ENCODE results near the gene SH2D7.
A peak's percentile ranks its signal among the peaks of the same experiment; 100 is the strongest.
"Not testable (repeated sequence)": the region's sequence is repeated elsewhere in the genome, so short reads cannot be mapped to it uniquely, and the experiment has no call there.

SH2D7 gene

DNA sequence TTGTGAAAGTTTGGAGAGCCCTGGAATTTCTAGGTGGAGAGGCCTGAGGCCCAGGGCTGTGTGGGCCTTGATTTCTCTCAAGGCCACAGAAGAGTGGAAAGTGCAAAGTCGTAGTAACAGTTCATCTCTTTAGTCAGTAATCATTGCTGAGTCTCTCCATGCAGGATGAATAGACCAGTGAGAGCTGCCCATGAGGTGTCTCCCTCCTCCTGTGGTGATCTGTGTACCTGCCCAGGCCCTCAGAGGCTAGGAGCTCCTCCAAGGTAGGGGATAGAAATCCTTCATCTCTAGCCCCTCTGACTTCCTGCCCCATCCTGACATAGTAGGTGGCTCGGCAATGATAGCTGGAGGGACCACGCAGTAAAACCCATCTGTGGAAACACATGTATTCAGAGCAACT is 50.0 kb downstream of the SH2D7 start:
- DNase-seq (ENCODE audit: low read depth) = no peak

DNA sequence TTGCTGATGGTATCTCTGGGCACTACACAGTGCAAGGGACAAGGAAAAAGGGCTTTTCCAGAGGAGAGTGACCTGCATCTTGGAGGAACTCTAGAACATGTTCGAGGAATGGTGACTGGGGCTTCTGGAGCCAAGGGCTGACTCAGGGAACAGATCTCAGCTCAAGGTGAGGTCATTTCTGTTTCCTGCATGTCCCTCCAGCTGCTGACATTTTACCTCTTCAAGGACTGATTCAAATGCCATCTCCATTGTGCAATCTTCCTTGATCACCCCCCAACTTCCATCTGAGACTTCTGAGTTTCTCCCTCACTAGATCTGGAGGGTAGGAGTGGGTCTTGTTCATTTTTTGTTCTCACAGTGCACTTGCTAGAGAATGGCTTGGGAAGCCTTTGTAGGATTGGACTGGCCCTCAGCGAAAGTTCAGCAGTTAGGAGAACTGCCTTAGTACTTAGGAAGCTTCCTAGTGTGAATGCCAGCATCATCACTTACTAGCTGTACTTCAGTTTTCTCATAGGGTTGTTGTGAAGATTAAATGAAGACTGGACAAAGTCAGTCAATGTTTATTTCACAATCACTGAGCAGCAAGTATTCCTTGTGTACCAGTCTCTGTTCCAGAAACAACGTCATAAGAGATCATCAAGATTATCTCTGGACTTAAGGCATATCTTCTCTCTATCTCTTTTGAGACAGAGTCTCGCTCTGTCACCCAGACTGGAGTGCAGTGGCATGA is 54.2 kb downstream of the SH2D7 start:
- DNase-seq (ENCODE audit: low read depth) = no peak

DNA sequence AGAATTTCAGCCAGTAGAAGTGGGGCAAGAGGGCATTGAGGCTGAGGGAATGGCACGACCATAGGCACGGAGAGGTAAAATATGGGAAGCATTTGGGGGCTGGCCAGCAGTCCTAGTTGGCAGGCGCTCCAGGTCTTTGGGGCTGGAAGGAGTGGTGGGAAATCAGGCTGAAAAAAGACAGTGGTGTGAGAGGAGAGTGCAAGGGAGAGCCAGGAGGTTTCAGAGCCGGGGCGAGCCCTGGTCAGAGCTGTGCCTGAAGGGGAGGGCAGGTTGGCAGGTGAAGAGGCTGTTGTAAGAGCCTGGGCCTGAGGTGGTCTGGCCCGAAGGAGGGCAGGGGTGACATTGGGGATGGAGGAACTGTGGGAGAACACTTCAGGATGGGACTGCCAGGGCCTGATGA is 55.2 kb downstream of the SH2D7 start:
- DNase-seq (ENCODE audit: low read depth) = no peak

DNA sequence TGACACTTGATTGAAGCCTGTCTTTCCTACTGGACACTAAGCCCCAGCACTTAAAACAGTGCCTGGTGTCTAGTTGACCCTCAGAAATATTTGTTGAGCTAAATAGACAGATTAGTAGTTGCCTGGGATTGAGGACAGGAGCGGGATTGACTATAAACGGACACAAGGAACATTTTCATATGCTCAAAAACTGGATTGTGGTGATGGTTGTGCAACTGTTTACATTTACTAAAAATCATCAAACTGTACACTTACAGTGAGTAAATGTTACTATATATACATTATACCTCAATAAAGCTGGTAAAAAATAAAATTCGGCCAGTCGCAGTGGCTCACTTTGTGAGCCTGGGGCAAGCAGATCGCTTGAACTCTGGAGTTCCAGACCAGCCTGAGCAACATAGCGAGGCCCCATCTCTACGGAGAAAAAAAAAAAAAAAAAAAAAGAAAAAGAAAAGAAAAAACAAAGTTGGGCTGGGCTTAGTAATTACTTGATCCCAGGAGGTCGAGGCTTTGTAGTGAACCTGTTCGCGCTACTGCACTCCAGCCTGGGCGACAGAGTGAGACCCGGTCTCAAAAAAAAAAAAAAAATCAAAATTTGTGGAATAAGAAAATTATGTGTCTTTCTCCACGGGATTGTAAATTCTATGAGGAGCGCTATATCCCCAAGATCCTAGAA is 56.2 kb downstream of the SH2D7 start:
- DNase-seq (ENCODE audit: low read depth) = no peak

DNA sequence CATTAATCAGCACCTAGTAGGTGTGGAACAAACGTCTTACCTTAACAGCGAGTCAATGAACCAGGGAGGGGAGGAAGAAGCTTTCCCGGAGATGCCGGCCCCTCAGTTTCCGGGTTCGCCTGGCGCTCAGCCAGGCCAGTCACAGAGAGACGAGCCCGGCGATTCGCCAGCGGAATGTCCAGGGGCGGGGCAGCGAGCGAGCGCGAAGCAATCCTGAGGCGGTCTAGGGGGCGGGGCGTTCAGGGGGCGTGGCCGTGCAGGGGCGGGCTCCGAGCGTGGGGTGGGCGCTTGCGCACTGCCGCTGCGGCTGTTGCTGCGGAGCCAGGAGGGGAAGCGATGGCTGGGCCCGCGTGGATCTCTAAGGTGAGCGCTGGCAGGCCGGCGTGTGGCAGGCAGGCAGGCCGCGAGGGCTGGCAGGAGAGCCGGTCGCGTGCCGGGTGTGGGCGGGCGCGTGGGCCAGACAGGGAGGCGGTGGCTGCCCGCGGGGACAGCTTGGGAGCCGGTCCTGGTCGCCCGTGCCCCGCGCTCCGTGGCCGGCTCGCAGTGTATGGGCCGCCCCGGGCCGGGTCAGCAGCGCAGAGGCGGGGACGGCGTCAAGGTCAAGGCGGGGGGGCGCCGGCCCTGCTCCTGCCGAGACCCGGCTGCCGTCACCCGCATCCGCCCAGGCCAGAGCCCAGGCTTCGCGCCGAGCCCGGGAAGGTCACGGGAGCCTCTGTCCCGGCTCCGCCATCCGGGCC is 56.9 kb downstream of the SH2D7 start, which contains the start of gene IDH3A:
TSS of gene IDH3A (plus strand) at position 295 of the 737 bp plus-strand sequence. CDS start at position 337, 42 bp downstream.
- DNase-seq (ENCODE audit: low read depth) = peak; percentile 57

DNA sequence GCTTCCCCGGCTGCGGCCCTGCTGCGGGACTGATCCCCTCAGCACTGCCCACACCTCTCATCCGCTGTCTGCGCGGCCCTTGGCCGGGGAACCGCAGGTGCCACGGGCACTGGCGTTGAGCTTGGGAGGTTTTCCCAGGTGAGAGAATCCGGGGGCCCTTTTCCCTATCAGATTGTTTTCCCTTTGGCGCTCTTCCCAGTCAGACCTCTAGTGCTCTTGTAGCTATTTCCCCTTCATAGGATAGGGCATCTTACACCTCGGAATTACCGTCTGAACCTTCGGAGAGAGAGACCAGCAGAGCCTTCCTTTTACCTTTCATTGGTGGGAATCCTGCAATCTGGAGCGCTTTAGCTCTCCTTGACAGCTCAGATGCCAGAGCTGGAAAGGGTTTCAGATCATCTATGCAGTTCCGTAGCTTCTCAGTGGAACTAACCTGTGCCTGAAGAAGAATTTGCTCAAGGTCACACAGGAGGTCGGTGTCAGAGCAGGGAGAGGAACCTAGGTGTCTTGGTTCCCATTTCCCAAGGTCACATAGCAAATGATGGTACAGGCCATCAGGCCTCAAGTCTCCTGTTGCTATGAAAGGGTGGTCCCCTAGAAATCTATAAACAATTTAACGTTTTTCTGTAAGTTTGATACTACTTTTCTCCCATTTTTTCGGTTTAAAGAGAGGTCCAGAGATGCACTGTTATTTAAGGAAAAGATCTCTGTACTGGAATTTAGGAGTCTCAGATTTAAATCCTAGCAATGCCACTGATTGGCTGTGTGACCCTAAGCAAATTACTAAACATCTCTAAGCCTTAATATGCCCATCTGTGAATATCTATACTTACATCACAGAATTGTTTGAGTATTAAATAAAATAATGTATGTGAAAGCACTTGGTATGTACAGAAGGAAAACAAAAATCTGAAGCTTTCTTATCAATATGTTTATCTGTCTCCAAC is 57.7 kb downstream of the SH2D7 start:
- DNase-seq (ENCODE audit: low read depth) = no peak

DNA sequence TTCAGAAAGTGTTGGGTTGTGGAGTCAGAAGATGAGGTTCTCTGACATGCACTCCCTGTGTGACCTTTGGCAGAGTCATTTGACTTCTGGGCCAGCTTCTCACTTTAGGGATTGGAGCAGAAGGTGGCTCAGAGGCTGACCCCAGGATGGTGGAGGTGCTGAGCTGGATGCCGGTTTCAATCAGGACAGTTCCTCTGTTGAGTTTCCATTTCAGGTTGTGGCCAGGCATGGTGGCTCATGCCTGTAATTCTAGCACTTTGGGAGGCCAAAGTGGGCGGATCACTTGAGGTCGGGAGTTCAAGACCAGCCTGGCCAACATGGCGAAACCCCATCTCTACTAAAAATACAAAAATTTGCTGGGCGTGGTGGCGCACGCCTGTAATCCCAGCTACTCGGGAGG is 58.7 kb downstream of the SH2D7 start:
- DNase-seq (ENCODE audit: low read depth) = not testable (repeated sequence)

Measured in GM04503 (cell line).